Vagina (tissue), 2 donors: Measurements from ENCODE around the gene DUSP5.

Source experiments
- CTCF ChIP-seq, 3 experiments: fragments of 450-650 bp in 2 of 3; fragments of 200-600 bp in 1 of 3; sonication (generic) in 1 of 3; IDR thresholded peaks; one replicate each; pipeline ENCODE4 v1.5.1; 2017 to 2019; ENCODE audit warnings: antibody characterized with exemption in 3 of 3, mild to moderate bottlenecking in 2 of 3, moderate library complexity in 2 of 3
- POLR2A ChIP-seq, 2 donors: fragments of 450-650 bp; IDR thresholded peaks; one replicate each; pipeline ENCODE4 v1.6.1; 2017; ENCODE audit warnings: antibody characterized with exemption in 2 of 2, mild to moderate bottlenecking in 2 of 2, moderate library complexity in 2 of 2

- TF ChIP-seq POLR2A (IDR thresholded peaks at IDR 0.05) = no peak
- no peak for TF ChIP-seq CTCF (IDR thresholded peaks at IDR 0.05)
Measured at GRCh38 chr10:110492069-110492822, 5.5 kb upstream of the DUSP5 start.
